Keratinocyte (primary cell): ENCODE results near the gene METTL1. TPM values are rescaled to one million over a fixed set of nuclear protein-coding genes. Genes with fewer than 3 reads are reported as not detected.

ENCODE experiments used
- DNase-seq: peaks from one replicate; pipeline ENCODE4 v3.0.0-alpha.2; 2011; ENCODE audit warnings: low read depth, missing footprints, low spot score
- FAIRE-seq: peaks from 2 replicates; lab custom pipeline; 2011; peaks lifted over from hg19 to GRCh38; lab: Jason Lieb, UNC
- H2AFZ ChIP-seq: 2 replicates; pipeline ENCODE4 v1.6.0; 2012; ENCODE audit warnings: low read length, control low read depth, inconsistent platforms; ENCODE audit not compliant: control insufficient read depth
- H3K27ac ChIP-seq: 2 replicates; pipeline ENCODE4 v1.5.1; 2011; ENCODE audit warnings: low read length; ENCODE audit not compliant: control insufficient read depth, insufficient read depth
- H3K27me3 ChIP-seq: 3 replicates; pipeline ENCODE4 v1.6.0; 2011; ENCODE audit warnings: low read length; ENCODE audit not compliant: control insufficient read depth, insufficient read depth; ENCODE audit errors: extremely low read depth
- H3K36me3 ChIP-seq, 2 experiments: 2 replicates in 1 of 2; 3 replicates in 1 of 2; pipeline ENCODE4 v1.5.1; 2011; ENCODE audit warnings: low read length in 2 of 2, mild to moderate bottlenecking in 1 of 2; ENCODE audit not compliant: control insufficient read depth in 2 of 2, insufficient read depth in 2 of 2; ENCODE audit errors: extremely low read depth in 1 of 2
- H3K4me1 ChIP-seq: 3 replicates; pipeline ENCODE4 v1.5.1; 2011; ENCODE audit warnings: low read length; ENCODE audit not compliant: control insufficient read depth, insufficient read depth; ENCODE audit errors: extremely low read depth
- H3K4me2 ChIP-seq: 3 replicates; pipeline ENCODE4 v1.6.0; 2011; ENCODE audit warnings: low read depth, low read length; ENCODE audit not compliant: control insufficient read depth, insufficient read depth; ENCODE audit errors: extremely low read depth
- H3K4me3 ChIP-seq, 3 experiments: fragments of 200-600 bp in 1 of 3; sonication (generic) in 1 of 3; 2 replicates in 2 of 3; 3 replicates in 1 of 3; pipeline ENCODE4 v1.5.1; 2011 to 2016; ENCODE audit warnings: low read length in 3 of 3, mild to moderate bottlenecking in 3 of 3, control low read depth in 2 of 3, inconsistent platforms in 1 of 3, low read depth in 1 of 3, mixed read lengths in 1 of 3, mixed run types in 1 of 3, moderate library complexity in 1 of 3; ENCODE audit not compliant: control insufficient read depth in 2 of 3, insufficient read depth in 2 of 3; ENCODE audit errors: extremely low read depth in 1 of 3
- H3K79me2 ChIP-seq: 2 replicates; pipeline ENCODE4 v1.6.0; 2012; ENCODE audit warnings: low read length; ENCODE audit not compliant: control insufficient read depth, insufficient read depth
- H3K9ac ChIP-seq: 3 replicates; pipeline ENCODE4 v1.6.0; 2011; ENCODE audit warnings: low read length; ENCODE audit not compliant: control insufficient read depth, insufficient read depth; ENCODE audit errors: extremely low read depth
- H3K9me1 ChIP-seq: 3 replicates; pipeline ENCODE4 v1.6.0; 2011; ENCODE audit warnings: low read length; ENCODE audit not compliant: control insufficient read depth, insufficient read depth; ENCODE audit errors: extremely low read depth
- H3K9me3 ChIP-seq: 2 replicates; pipeline ENCODE4 v1.5.1; 2012; ENCODE audit warnings: low read depth, low read length; ENCODE audit not compliant: control insufficient read depth
- H4K20me1 ChIP-seq: 3 replicates; pipeline ENCODE4 v1.6.0; 2011; ENCODE audit warnings: low read length; ENCODE audit not compliant: control insufficient read depth, insufficient read depth; ENCODE audit errors: extremely low read depth
- CTCF ChIP-seq, 3 experiments: IDR thresholded peaks in 1 of 3; conservative IDR thresholded peaks in 1 of 3; optimal IDR thresholded peaks in 1 of 3; 2 replicates in 2 of 3; 3 replicates in 1 of 3; pipeline versions ENCODE3 to v1.5.1; 2011; ENCODE audit warnings: low read length in 3 of 3, mild to moderate bottlenecking in 3 of 3, moderate library complexity in 2 of 3, control low read depth in 1 of 3, inconsistent platforms in 1 of 3; ENCODE audit not compliant: insufficient read depth in 2 of 3; ENCODE audit errors: extremely low read depth in 1 of 3
- EZH2 ChIP-seq: IDR thresholded peaks from one replicate; pipeline ENCODE4 v1.6.1; 2012; ENCODE audit warnings: inconsistent platforms, mild to moderate bottlenecking, low read length, moderate library complexity
- dilution Hi-C: fragments of 300-500 bp; cut with MboI; formaldehyde crosslinking; loops from one replicate; pipeline ENCODE4 v1.7.0; 2020; ENCODE audit warnings: low sequenced_read_pairs; ENCODE audit not compliant: extremely low pct_ligation_motif_present
- polyA plus RNA-seq, 5 experiments: library from polyadenylated mRNA; depleted of rRNA in 3 of 5; stranded (reverse) in 3 of 5; stranded (forward) in 1 of 5; unstranded in 1 of 5; fragments of >200 nt; gene quantifications; 1 replicate in 1 of 5; 2 replicates in 3 of 5; 3 replicates in 1 of 5; pipeline versions ENCODE4 v1.2.1 to v1.2.3, GENCODE V29; 2011 to 2012; ENCODE audit warnings: missing spikeins in 2 of 5, low read depth in 1 of 5, low replicate concordance in 1 of 5

The METTL1 gene
- polyA plus RNA-seq, 1 donor (not counting 4 experiments of a cell fraction or from before 2014, with no cell fraction given) = 24.5 TPM

GRCh38 chr12:57740656-57741412 lies 31.1 kb downstream of the METTL1 start:
- dilution Hi-C loops = loop anchor here (25.0 kb wide), 1 partner anchor 154 kb away; the partner anchor contains the start of gene PIP4K2C
- no peaks in the 10 kb centered on the region for H3K9me3 ChIP-seq
- peaks cover 20% of the 10 kb centered on the region for H3K4me1 ChIP-seq
- no peak overlapping the region for H3K9ac ChIP-seq
- TF ChIP-seq CTCF (optimal IDR thresholded peaks at IDR 0.05 in 1 of 3, IDR thresholded peaks at IDR 0.05 in 1 of 3, conservative IDR thresholded peaks at IDR 0.05 in 1 of 3; ENCODE audit: extremely low read depth in 1 of 3, insufficient read depth in 2 of 3, low read length in 3 of 3) = no peak
- TF ChIP-seq EZH2 = no peak
- no peaks in the 10 kb centered on the region for H4K20me1 ChIP-seq
- H3K27ac ChIP-seq = no peak overlapping the region
- H3K27me3 ChIP-seq = peaks cover 45% of the 10 kb centered on the region
- H3K4me3 ChIP-seq = no peak overlapping the region
- H3K36me3 ChIP-seq = no peaks in the 10 kb centered on the region
- DNase-seq (no peak), FAIRE-seq (no peak)
- H3K4me2 ChIP-seq = no peak overlapping the region
- H3K79me2 ChIP-seq = peaks cover 9% of the 10 kb centered on the region
- H2AFZ ChIP-seq = no peak overlapping the region
- H3K9me1 ChIP-seq = no peaks in the 10 kb centered on the region

- Histone ChIP-seq H4K20me1 (no peaks in the 10 kb centered on the region), H3K9me3 (no peaks in the 10 kb centered on the region), H3K27me3 (peaks cover 53% of the 10 kb centered on the region), H2AFZ (no peak overlapping the region), H3K79me2 (peaks cover 2% of the 10 kb centered on the region), H3K9ac (no peak overlapping the region), H3K9me1 (no peaks in the 10 kb centered on the region), H3K4me3 (no peak overlapping the region), H3K4me1 (peaks cover 16% of the 10 kb centered on the region), H3K27ac (no peak overlapping the region), H3K4me2 (no peak overlapping the region), H3K36me3 (no peaks in the 10 kb centered on the region)
- dilution Hi-C loops = loop anchor here (25.0 kb wide), 1 partner anchor 153 kb away; the partner anchor contains the start of gene PIP4K2C
- no peak for FAIRE-seq
- DNase-seq = no peak
- TF ChIP-seq CTCF (optimal IDR thresholded peaks at IDR 0.05 in 1 of 3, IDR thresholded peaks at IDR 0.05 in 1 of 3, conservative IDR thresholded peaks at IDR 0.05 in 1 of 3; ENCODE audit: extremely low read depth in 1 of 3, insufficient read depth in 2 of 3, low read length in 3 of 3) (no peak), EZH2 (no peak)
Observed at GRCh38 chr12:57739914-57740538, 31.9 kb downstream of the METTL1 start.
